Bronchial epithelial cell (primary cell): ENCODE measurements around the gene SGCD. TPM values are rescaled to one million over a fixed set of nuclear protein-coding genes. Genes with fewer than 3 reads are reported as not detected.

Source experiments
- DNase-seq: peaks from one replicate; pipeline ENCODE4 v3.0.0-alpha.2; 2010; ENCODE audit warnings: low read depth
- FAIRE-seq: peaks from 2 replicates; lab custom pipeline; 2011; peaks lifted over from hg19 to GRCh38; lab: Jason Lieb, UNC
- H3K27me3 ChIP-seq: 2 replicates; pipeline ENCODE4 v1.5.1; 2011; ENCODE audit warnings: low read length; ENCODE audit not compliant: control insufficient read depth, insufficient read depth
- H3K36me3 ChIP-seq: 2 replicates; pipeline ENCODE4 v1.5.1; 2011; ENCODE audit warnings: low read length; ENCODE audit not compliant: control insufficient read depth, insufficient read depth
- H3K4me3 ChIP-seq: 2 replicates; pipeline ENCODE4 v1.5.1; 2011; ENCODE audit warnings: mild to moderate bottlenecking, low read depth, low read length, control low read depth
- total RNA-seq: library from RNA; depleted of rRNA; stranded (reverse); fragments of >200 nt; gene quantifications from 2 replicates; pipeline ENCODE4 v1.2.1, GENCODE V29; 2014
- TF ChIP-seq, protein P1 (sequence below): IDR thresholded peaks from 2 replicates; pipeline ENCODE4 v1.5.1; 2011; ENCODE audit warnings: mild to moderate bottlenecking, moderate library complexity, low read length, control low read depth, inconsistent platforms; ENCODE audit not compliant: insufficient read depth, severe bottlenecking

SGCD gene
- total RNA-seq, 1 donor from 2014 or later, result under 0.01 TPM

DNA sequence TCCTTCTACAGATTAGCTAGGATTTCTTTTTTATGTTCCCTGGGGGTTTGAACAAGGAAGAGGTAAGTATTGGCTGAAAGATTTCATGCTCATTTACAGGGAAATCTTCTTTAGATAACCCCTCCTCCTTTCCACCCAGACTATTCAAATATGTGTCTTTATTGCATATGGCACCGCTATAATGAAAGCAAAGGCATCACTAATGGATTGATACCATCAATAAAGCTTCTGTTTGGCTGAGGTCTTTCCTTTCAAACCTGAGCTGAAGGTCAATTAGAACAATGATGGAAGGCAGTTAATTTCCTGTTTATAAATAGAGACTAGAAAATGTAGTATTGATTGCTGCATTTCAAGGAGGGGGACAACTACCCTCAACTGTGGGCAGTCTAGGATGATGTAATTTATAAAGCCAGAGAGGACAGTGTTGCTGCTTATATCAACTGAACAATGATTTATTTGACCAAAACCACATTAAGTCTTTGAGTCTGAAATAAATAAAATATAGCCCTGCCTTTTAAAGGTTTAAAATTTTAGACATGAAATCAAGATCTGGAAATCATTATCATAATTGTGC lies 132.9 kb downstream of the SGCD start:
- no peak for FAIRE-seq
- no peak for DNase-seq
- TF ChIP-seq, protein P1, sequence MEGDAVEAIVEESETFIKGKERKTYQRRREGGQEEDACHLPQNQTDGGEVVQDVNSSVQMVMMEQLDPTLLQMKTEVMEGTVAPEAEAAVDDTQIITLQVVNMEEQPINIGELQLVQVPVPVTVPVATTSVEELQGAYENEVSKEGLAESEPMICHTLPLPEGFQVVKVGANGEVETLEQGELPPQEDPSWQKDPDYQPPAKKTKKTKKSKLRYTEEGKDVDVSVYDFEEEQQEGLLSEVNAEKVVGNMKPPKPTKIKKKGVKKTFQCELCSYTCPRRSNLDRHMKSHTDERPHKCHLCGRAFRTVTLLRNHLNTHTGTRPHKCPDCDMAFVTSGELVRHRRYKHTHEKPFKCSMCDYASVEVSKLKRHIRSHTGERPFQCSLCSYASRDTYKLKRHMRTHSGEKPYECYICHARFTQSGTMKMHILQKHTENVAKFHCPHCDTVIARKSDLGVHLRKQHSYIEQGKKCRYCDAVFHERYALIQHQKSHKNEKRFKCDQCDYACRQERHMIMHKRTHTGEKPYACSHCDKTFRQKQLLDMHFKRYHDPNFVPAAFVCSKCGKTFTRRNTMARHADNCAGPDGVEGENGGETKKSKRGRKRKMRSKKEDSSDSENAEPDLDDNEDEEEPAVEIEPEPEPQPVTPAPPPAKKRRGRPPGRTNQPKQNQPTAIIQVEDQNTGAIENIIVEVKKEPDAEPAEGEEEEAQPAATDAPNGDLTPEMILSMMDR, result no peak
- no peak overlapping the region for H3K4me3 ChIP-seq
- no peaks in the 10 kb centered on the region for H3K36me3 ChIP-seq
- no peaks in the 10 kb centered on the region for H3K27me3 ChIP-seq

DNA sequence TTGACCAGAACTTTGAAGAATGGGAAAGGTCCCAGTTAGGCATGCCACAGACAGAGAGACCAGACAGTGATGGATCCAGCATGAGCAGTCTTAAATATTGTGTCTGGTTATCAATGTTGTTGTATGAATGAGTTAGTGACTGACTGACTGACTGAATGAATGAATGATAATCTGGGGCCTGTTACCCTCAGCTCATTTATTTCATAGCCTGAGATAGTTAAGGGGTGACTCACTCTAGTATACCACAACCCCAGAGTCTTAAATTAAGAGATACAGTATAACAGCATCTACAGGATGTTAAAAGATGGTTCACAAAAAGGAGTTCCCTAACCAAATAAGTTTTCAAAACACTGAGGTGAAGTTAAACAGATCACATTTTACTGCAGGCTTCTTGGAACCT lies 133.5 kb downstream of the SGCD start:
- H3K36me3 ChIP-seq, result no peaks in the 10 kb centered on the region
- H3K27me3 ChIP-seq, result no peaks in the 10 kb centered on the region
- no peak for FAIRE-seq
- H3K4me3 ChIP-seq, result no peak overlapping the region
- no peak for DNase-seq
- TF ChIP-seq, protein P1, result no peak

DNA sequence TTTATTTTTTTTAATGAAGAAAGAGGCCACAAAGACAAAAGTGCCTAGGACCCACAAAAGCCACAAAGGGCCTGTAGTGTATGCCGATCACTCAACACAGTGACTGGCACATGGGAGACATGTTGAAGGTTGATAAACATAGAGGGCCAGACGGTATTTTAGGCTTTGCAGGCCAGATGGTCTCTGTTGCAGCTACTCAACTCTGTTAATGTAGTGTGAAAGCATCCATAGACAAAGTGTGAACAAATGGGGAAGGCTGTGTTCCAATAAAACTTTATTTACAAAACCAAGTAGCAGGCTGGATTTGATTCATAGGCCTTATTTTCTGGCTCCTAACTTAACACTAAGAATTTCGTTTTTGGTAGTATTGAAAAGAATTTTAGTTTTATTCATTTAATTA lies 139.9 kb downstream of the SGCD start:
- FAIRE-seq, result no peak
- Histone ChIP-seq H3K36me3 (no peaks in the 10 kb centered on the region), H3K4me3 (no peak overlapping the region), H3K27me3 (no peaks in the 10 kb centered on the region)
- TF ChIP-seq, protein P1, result no peak
- DNase-seq, result no peak

DNA sequence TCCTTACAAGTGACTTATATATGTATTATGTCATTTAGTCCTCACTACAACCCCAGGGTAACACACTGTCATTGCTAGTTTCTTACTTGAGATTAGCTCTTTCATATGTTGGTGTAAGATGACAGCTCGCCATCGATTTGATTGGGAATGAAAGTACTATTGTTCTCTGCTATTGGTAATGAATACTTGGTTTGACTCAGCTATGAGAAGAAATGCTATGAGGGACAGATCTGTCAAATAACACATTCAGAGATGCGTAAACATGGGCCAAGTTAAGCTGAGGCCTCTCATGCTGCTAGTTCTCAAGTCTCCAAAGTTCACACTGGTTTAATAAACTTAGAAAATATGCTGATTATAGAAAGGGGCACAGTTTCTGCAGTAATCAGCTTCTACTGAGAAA lies 142.7 kb downstream of the SGCD start:
- Histone ChIP-seq H3K4me3 (no peak overlapping the region), H3K27me3 (no peaks in the 10 kb centered on the region), H3K36me3 (no peaks in the 10 kb centered on the region)
- DNase-seq (no peak), FAIRE-seq (no peak)
- TF ChIP-seq, protein P1, result no peak

DNA sequence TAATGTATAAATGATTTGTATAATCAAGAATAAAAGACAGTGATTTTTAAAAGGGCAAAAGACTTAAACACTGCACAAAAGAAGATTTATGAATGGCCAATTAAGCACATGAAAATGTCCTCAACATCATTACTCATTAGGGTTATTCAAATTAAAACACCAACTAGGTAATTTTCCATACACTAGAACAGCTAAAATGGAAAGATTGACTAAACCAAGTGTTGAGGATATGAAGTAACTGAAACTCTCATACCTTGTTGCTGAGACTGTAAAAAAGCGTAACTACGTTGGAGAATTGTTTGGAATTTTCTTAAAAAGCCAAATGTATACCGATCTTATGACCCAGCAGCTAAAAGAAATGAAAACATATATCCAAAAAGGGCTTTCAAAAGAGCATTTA lies 144.9 kb downstream of the SGCD start:
- no peaks in the 10 kb centered on the region for H3K36me3 ChIP-seq
- TF ChIP-seq, protein P1, result no peak
- no peak for FAIRE-seq
- DNase-seq, result no peak
- no peak overlapping the region for H3K4me3 ChIP-seq
- no peaks in the 10 kb centered on the region for H3K27me3 ChIP-seq
